Measurements from ENCODE around the gene ICE2. TPM values are rescaled to one million over a fixed set of nuclear protein-coding genes. Genes with fewer than 3 reads are reported as not detected.

Gene ICE2
- total and polyA plus RNA-seq, 7 experiments from 2014 or later: 44.8 to 70.9 (median 54.7) TPM

GRCh38 chr15:60374628-60375081 lies 104.3 kb downstream of the ICE2 start:
- H3K27ac Mint-ChIP-seq: no peak overlapping the region
- Histone ChIP-seq H3K27ac (ENCODE audit: low read depth, low read length) (no peak overlapping the region), H3K27me3 (ENCODE audit: control insufficient read depth in 2 of 2, insufficient read depth in 2 of 2, low read length in 2 of 2) (no peaks in the 10 kb centered on the region), H3K4me3 (ENCODE audit: low read length) (no peak overlapping the region), H3K9me3 (ENCODE audit: control insufficient read depth in 2 of 3, low read length in 3 of 3) (no peaks in the 10 kb centered on the region), H3K4me1 (ENCODE audit: control insufficient read depth in 2 of 2, insufficient read depth in 2 of 2, low read length in 2 of 2) (no peaks in the 10 kb centered on the region), H3K36me3 (ENCODE audit: control insufficient read depth in 2 of 3, insufficient read depth in 3 of 3, low read length in 3 of 3) (peaks cover 0 to 8% (median 4%) of the 10 kb centered on the region in 3 experiments)
- no peak for ATAC-seq
- H3K4me3 Mint-ChIP-seq: no peak overlapping the region
- peaks cover 0 to 36% (median 11%) of the 10 kb centered on the region in 5 donors for H3K36me3 Mint-ChIP-seq
- H3K9me3 Mint-ChIP-seq: no peaks in the 10 kb centered on the region
- H3K27me3 Mint-ChIP-seq: no peaks in the 10 kb centered on the region
- no peak for DNase-seq
- ChIA-PET POLR2A (interaction anchor here (1.1 kb wide), 1 partner anchor 143 kb away, joined by 3 read pairs; no protein-coding TSS in a partner anchor), CTCF (interaction anchor here (2.4 kb wide), 1 partner anchor 15 kb away, joined by 5 read pairs; no protein-coding TSS in a partner anchor)
- intact Hi-C loops (cut with micrococcal nuclease): no loop called here
- H3K4me1 Mint-ChIP-seq: peaks cover 0 to 20% (median 0%) of the 10 kb centered on the region in 7 donors

- H3K4me1 ChIP-seq (ENCODE audit: control insufficient read depth in 2 of 2, insufficient read depth in 2 of 2, low read length in 2 of 2): no peaks in the 10 kb centered on the region
- no peak overlapping the region for H3K4me3 ChIP-seq (ENCODE audit: low read length)
- ChIA-PET POLR2A (interaction anchor here (1.1 kb wide), 1 partner anchor 143 kb away, joined by 3 read pairs; no protein-coding TSS in a partner anchor), CTCF (interaction anchor here (2.4 kb wide), 1 partner anchor 14 kb away, joined by 5 read pairs; no protein-coding TSS in a partner anchor)
- H3K27me3 ChIP-seq (ENCODE audit: control insufficient read depth in 2 of 2, insufficient read depth in 2 of 2, low read length in 2 of 2): no peaks in the 10 kb centered on the region
- Mint-ChIP-seq H3K27me3 (no peaks in the 10 kb centered on the region), H3K9me3 (no peaks in the 10 kb centered on the region), H3K27ac (no peak overlapping the region), H3K4me3 (no peak overlapping the region), H3K36me3 (peaks cover 0 to 31% (median 11%) of the 10 kb centered on the region in 5 donors), H3K4me1 (peaks cover 0 to 20% (median 0%) of the 10 kb centered on the region in 7 donors)
- H3K27ac ChIP-seq (ENCODE audit: low read depth, low read length): no peak overlapping the region
- H3K9me3 ChIP-seq (ENCODE audit: control insufficient read depth in 2 of 3, low read length in 3 of 3): no peaks in the 10 kb centered on the region
- intact Hi-C loops (cut with micrococcal nuclease): no loop called here
- H3K36me3 ChIP-seq (ENCODE audit: control insufficient read depth in 2 of 3, insufficient read depth in 3 of 3, low read length in 3 of 3): peaks cover 0 to 8% (median 4%) of the 10 kb centered on the region in 3 experiments
- ATAC-seq (no peak), DNase-seq (no peak)
These were observed 104.7 kb downstream of the ICE2 start for GRCh38 chr15:60374209-60374608.

- peaks cover 0 to 30% (median 11%) of the 10 kb centered on the region in 5 donors for H3K36me3 Mint-ChIP-seq
- CTCF ChIA-PET: interaction anchor here (2.4 kb wide), 1 partner anchor 14 kb away, joined by 5 read pairs; no protein-coding TSS in a partner anchor
- H3K27ac Mint-ChIP-seq: no peak overlapping the region
- H3K4me1 ChIP-seq (ENCODE audit: control insufficient read depth in 2 of 2, insufficient read depth in 2 of 2, low read length in 2 of 2): no peaks in the 10 kb centered on the region
- no peak overlapping the region for H3K27ac ChIP-seq (ENCODE audit: low read depth, low read length)
- no peak overlapping the region for H3K4me3 Mint-ChIP-seq
- no peaks in the 10 kb centered on the region for H3K9me3 ChIP-seq (ENCODE audit: control insufficient read depth in 2 of 3, low read length in 3 of 3)
- DNase-seq (no peak), ATAC-seq (no peak)
- no peaks in the 10 kb centered on the region for H3K27me3 Mint-ChIP-seq
- no peaks in the 10 kb centered on the region for H3K9me3 Mint-ChIP-seq
- no peak overlapping the region for H3K4me3 ChIP-seq (ENCODE audit: low read length)
- H3K36me3 ChIP-seq (ENCODE audit: control insufficient read depth in 2 of 3, insufficient read depth in 3 of 3, low read length in 3 of 3): peaks cover 0 to 8% (median 4%) of the 10 kb centered on the region in 3 experiments
- intact Hi-C loops (cut with micrococcal nuclease): no loop called here
- POLR2A ChIA-PET: interaction anchor here (1.1 kb wide), 1 partner anchor 144 kb away, joined by 3 read pairs; no protein-coding TSS in a partner anchor
- H3K27me3 ChIP-seq (ENCODE audit: control insufficient read depth in 2 of 2, insufficient read depth in 2 of 2, low read length in 2 of 2): no peaks in the 10 kb centered on the region
- peaks cover 0 to 20% (median 0%) of the 10 kb centered on the region in 7 donors for H3K4me1 Mint-ChIP-seq
These were observed 105.2 kb downstream of the ICE2 start for GRCh38 chr15:60373745-60374144.

GRCh38 chr15:60373327-60373726 lies 105.6 kb downstream of the ICE2 start:
- intact Hi-C loops (cut with micrococcal nuclease): no loop called here
- Mint-ChIP-seq H3K4me3 (no peak overlapping the region), H3K36me3 (peaks cover 0 to 30% (median 11%) of the 10 kb centered on the region in 5 donors), H3K4me1 (peaks cover 0 to 20% (median 0%) of the 10 kb centered on the region in 7 donors), H3K27ac (no peak overlapping the region), H3K27me3 (no peaks in the 10 kb centered on the region), H3K9me3 (no peaks in the 10 kb centered on the region)
- Histone ChIP-seq H3K4me1 (ENCODE audit: control insufficient read depth in 2 of 2, insufficient read depth in 2 of 2, low read length in 2 of 2) (no peaks in the 10 kb centered on the region), H3K36me3 (ENCODE audit: control insufficient read depth in 2 of 3, insufficient read depth in 3 of 3, low read length in 3 of 3) (peaks cover 0 to 8% (median 4%) of the 10 kb centered on the region in 3 experiments), H3K27ac (ENCODE audit: low read depth, low read length) (no peak overlapping the region), H3K9me3 (ENCODE audit: control insufficient read depth in 2 of 3, low read length in 3 of 3) (no peaks in the 10 kb centered on the region), H3K4me3 (ENCODE audit: low read length) (no peak overlapping the region), H3K27me3 (ENCODE audit: control insufficient read depth in 2 of 2, insufficient read depth in 2 of 2, low read length in 2 of 2) (no peaks in the 10 kb centered on the region)
- no peak for DNase-seq
- ATAC-seq: no peak
- CTCF ChIA-PET: interaction anchor here (2.4 kb wide), 1 partner anchor 13 kb away, joined by 5 read pairs; no protein-coding TSS in a partner anchor
- POLR2A ChIA-PET: no interaction called here

GRCh38 chr15:60372756-60373155 lies 106.2 kb downstream of the ICE2 start:
- Histone ChIP-seq H3K4me3 (ENCODE audit: low read length) (no peak overlapping the region), H3K4me1 (ENCODE audit: control insufficient read depth in 2 of 2, insufficient read depth in 2 of 2, low read length in 2 of 2) (no peaks in the 10 kb centered on the region), H3K27me3 (ENCODE audit: control insufficient read depth in 2 of 2, insufficient read depth in 2 of 2, low read length in 2 of 2) (no peaks in the 10 kb centered on the region), H3K27ac (ENCODE audit: low read depth, low read length) (no peak overlapping the region), H3K36me3 (ENCODE audit: control insufficient read depth in 2 of 3, insufficient read depth in 3 of 3, low read length in 3 of 3) (peaks cover 0 to 8% (median 4%) of the 10 kb centered on the region in 3 experiments), H3K9me3 (ENCODE audit: control insufficient read depth in 2 of 3, low read length in 3 of 3) (no peaks in the 10 kb centered on the region)
- Mint-ChIP-seq H3K36me3 (peaks cover 0 to 30% (median 11%) of the 10 kb centered on the region in 5 donors), H3K4me3 (no peak overlapping the region), H3K27me3 (no peaks in the 10 kb centered on the region), H3K27ac (no peak overlapping the region), H3K4me1 (peaks cover 0 to 20% (median 0%) of the 10 kb centered on the region in 7 donors), H3K9me3 (no peaks in the 10 kb centered on the region)
- CTCF ChIA-PET: interaction anchor here (2.4 kb wide), 1 partner anchor 13 kb away, joined by 5 read pairs; no protein-coding TSS in a partner anchor
- POLR2A ChIA-PET: no interaction called here
- intact Hi-C loops (cut with micrococcal nuclease): no loop called here
- DNase-seq: no peak
- no peak for ATAC-seq

- no peak overlapping the region for H3K4me3 ChIP-seq (ENCODE audit: low read length)
- Mint-ChIP-seq H3K9me3 (no peaks in the 10 kb centered on the region), H3K27ac (no peak overlapping the region), H3K4me3 (no peak overlapping the region), H3K27me3 (no peaks in the 10 kb centered on the region), H3K36me3 (peaks cover 0 to 30% (median 11%) of the 10 kb centered on the region in 5 donors), H3K4me1 (peaks cover 0 to 20% (median 0%) of the 10 kb centered on the region in 7 donors)
- H3K27ac ChIP-seq (ENCODE audit: low read depth, low read length): no peak overlapping the region
- ChIA-PET CTCF (no interaction called here), POLR2A (no interaction called here)
- H3K36me3 ChIP-seq (ENCODE audit: control insufficient read depth in 2 of 3, insufficient read depth in 3 of 3, low read length in 3 of 3): peaks cover 0 to 8% (median 4%) of the 10 kb centered on the region in 3 experiments
- intact Hi-C loops (cut with micrococcal nuclease): no loop called here
- no peaks in the 10 kb centered on the region for H3K27me3 ChIP-seq (ENCODE audit: control insufficient read depth in 2 of 2, insufficient read depth in 2 of 2, low read length in 2 of 2)
- no peaks in the 10 kb centered on the region for H3K4me1 ChIP-seq (ENCODE audit: control insufficient read depth in 2 of 2, insufficient read depth in 2 of 2, low read length in 2 of 2)
- DNase-seq (no peak), ATAC-seq (no peak)
- no peaks in the 10 kb centered on the region for H3K9me3 ChIP-seq (ENCODE audit: control insufficient read depth in 2 of 3, low read length in 3 of 3)
These were observed 106.7 kb downstream of the ICE2 start for GRCh38 chr15:60372227-60372626.
